ENCODE data around the gene EVC.
A peak's percentile ranks its signal among the peaks of the same experiment; 100 is the strongest.

Gene EVC

DNA sequence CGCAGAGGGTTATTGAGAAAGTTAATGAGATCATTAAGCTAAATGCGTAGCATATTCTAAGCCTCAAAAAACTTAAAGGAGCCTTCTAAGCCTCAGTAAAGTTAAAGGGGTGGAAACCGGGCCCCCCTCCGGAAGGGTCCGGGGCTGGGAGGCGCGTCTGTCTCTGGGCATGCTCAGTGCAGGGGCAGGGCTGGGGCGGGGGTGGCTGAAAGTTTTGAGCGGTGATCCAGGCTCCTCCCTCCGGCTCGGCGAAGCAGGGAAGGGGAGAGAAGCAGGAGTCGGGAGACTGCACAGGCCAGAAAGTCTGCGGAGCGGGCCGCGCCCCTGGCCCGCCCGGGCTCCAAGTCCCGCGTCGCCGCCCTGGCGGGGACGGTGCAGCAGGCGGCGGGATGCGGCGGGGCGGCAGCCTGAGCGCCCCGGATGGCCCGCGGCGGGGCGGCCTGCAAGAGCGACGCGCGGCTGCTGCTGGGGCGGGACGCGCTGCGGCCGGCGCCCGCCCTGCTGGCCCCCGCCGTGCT lies at the start of gene EVC:
TSS of gene EVC (plus strand) at position 241 of the 518 bp plus-strand sequence. CDS start at position 421, 180 bp downstream.
- H3K36me3 ChIP-seq (ENCODE audit: control insufficient read depth in 5 of 5, insufficient read depth in 5 of 5, low read length in 5 of 5): no peaks in the 10 kb centered on the region
- peaks cover 3 to 11% (median 6%) of the 10 kb centered on the region in 5 donors for H3K9me3 ChIP-seq (ENCODE audit: control insufficient read depth in 5 of 5, low read length in 5 of 5)
- H3K4me1 ChIP-seq (ENCODE audit: control insufficient read depth in 5 of 5, insufficient read depth in 5 of 5, low read length in 5 of 5): peaks cover 4 to 51% (median 39%) of the 10 kb centered on the region in 5 donors
- peak within 1 kb of the TSS; percentile 55 for H3K27ac ChIP-seq (ENCODE audit: low read depth, low read length)
- H3K9ac ChIP-seq (ENCODE audit: low read length in 5 of 5): peak within 1 kb of the TSS in 3 of 5 donors; percentile 48 to 77 (median 74)
- peaks cover 0 to 15% (median 5%) of the 10 kb centered on the region in 5 donors for H3K27me3 ChIP-seq (ENCODE audit: control insufficient read depth in 5 of 5, insufficient read depth in 4 of 5, low read length in 5 of 5)
- peak within 1 kb of the TSS; percentile 59 to 75 (median 70) for H3K4me3 ChIP-seq (ENCODE audit: low read depth in 1 of 5, low read length in 5 of 5)

DNA sequence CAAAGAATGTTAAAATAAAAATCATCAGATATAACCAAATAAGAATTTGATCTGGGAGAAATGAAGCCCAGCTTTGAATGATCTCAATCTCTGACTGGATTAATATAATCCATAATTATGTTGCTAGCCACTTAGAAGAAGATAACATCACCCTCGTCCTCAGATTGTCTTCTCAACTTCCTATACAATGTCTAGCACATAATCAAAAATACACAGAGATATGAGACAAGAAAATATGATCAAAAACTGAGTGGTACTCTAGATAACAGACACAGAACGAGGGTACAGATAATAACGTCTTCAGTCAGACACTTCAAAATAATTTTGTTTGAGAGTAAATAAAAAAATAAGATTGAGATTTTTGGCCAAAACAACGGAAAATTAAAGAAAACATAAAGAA lies 49.8 kb upstream of the EVC start:
- Histone ChIP-seq H3K27ac (ENCODE audit: low read depth, low read length) (no peak overlapping the region), H3K4me3 (ENCODE audit: low read depth in 1 of 5, low read length in 5 of 5) (no peak overlapping the region), H3K9me3 (ENCODE audit: control insufficient read depth in 5 of 5, low read length in 5 of 5) (peaks cover 0 to 6% (median 2%) of the 10 kb centered on the region in 5 donors), H3K36me3 (ENCODE audit: control insufficient read depth in 5 of 5, insufficient read depth in 5 of 5, low read length in 5 of 5) (peaks cover 18 to 35% (median 24%) of the 10 kb centered on the region in 5 donors), H3K9ac (ENCODE audit: low read length in 5 of 5) (no peak overlapping the region), H3K4me1 (ENCODE audit: control insufficient read depth in 5 of 5, insufficient read depth in 5 of 5, low read length in 5 of 5) (peaks cover 0 to 2% (median 0%) of the 10 kb centered on the region in 5 donors), H3K27me3 (ENCODE audit: control insufficient read depth in 5 of 5, insufficient read depth in 4 of 5, low read length in 5 of 5) (no peaks in the 10 kb centered on the region)

DNA sequence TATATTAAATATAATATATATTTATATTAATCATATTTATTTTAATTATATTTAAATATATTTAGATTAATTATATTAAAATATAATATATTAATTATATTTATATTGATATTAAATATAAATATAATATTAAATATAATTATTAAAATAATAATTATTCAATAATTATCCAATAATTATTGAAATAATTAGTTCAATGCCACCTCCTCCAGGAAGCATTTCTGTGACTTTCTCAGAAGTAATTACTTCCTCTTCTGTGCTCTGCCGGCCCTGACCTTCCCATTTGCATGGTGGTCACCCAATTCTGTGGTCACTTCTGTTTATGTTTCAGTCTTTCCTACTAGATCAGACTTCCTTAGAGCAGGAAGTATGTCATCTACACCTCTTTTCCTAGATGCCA lies 48.4 kb upstream of the EVC start:
- no peaks in the 10 kb centered on the region for H3K27me3 ChIP-seq (ENCODE audit: control insufficient read depth in 5 of 5, insufficient read depth in 4 of 5, low read length in 5 of 5)

DNA sequence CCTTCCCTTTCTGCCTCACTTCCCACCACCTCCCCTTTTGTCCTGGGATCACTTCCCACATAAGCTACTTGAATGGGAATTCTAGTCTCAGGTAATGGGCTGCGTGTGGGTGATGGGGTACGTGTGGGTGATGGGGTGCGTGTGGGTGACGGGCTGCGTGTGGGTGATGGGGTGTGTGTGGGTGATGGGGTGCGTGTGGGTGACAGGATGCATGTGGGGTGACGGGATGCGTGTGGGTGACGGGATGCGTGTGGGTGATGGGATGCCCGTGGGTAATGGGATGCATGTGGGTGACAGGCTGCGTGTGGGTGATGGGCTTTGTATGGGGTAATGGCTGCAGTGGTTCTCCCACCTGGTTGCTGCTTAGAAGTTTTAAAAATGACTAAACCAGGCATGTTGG lies 46.2 kb upstream of the EVC start:
- H3K9me3 ChIP-seq (ENCODE audit: control insufficient read depth in 5 of 5, low read length in 5 of 5): peaks cover 0 to 6% (median 2%) of the 10 kb centered on the region in 5 donors
- H3K27me3 ChIP-seq (ENCODE audit: control insufficient read depth in 5 of 5, insufficient read depth in 4 of 5, low read length in 5 of 5): no peaks in the 10 kb centered on the region
- H3K4me1 ChIP-seq (ENCODE audit: control insufficient read depth in 5 of 5, insufficient read depth in 5 of 5, low read length in 5 of 5): no peaks in the 10 kb centered on the region
- H3K36me3 ChIP-seq (ENCODE audit: control insufficient read depth in 5 of 5, insufficient read depth in 5 of 5, low read length in 5 of 5): peaks cover 17 to 29% (median 24%) of the 10 kb centered on the region in 5 donors
- no peak overlapping the region for H3K27ac ChIP-seq (ENCODE audit: low read depth, low read length)
- H3K9ac ChIP-seq (ENCODE audit: low read length in 5 of 5): no peak overlapping the region
- no peak overlapping the region for H3K4me3 ChIP-seq (ENCODE audit: low read depth in 1 of 5, low read length in 5 of 5)

More for the DNA sequence above, 48.4 kb upstream of the EVC start:
- H3K4me1 ChIP-seq (ENCODE audit: control insufficient read depth in 5 of 5, insufficient read depth in 5 of 5, low read length in 5 of 5): no peaks in the 10 kb centered on the region
- peaks cover 18 to 31% (median 24%) of the 10 kb centered on the region in 5 donors for H3K36me3 ChIP-seq (ENCODE audit: control insufficient read depth in 5 of 5, insufficient read depth in 5 of 5, low read length in 5 of 5)
- H3K4me3 ChIP-seq (ENCODE audit: low read depth in 1 of 5, low read length in 5 of 5): no peak overlapping the region
- H3K27ac ChIP-seq (ENCODE audit: low read depth, low read length): no peak overlapping the region
- peaks cover 0 to 6% (median 2%) of the 10 kb centered on the region in 5 donors for H3K9me3 ChIP-seq (ENCODE audit: control insufficient read depth in 5 of 5, low read length in 5 of 5)
- no peak overlapping the region for H3K9ac ChIP-seq (ENCODE audit: low read length in 5 of 5)

DNA sequence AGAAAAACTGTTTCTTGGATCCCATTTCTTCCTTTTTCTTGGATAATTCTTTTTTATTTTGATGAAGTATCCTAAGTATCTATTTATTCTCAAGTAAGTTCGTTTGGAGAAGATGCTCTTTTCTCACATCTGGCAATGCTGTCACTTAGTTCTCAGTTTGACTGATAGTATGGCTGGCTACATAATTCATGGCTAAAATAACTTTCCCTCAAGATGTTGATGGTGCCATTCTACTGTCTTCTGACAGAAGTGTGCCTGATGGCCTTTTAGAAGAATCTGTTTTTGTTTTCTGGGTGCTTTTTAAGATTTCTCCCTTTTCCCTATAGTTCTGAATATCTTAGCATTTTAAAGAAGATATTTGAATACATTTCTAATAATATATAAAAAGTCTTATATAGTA lies 44.3 kb upstream of the EVC start:
- H3K36me3 ChIP-seq (ENCODE audit: control insufficient read depth in 5 of 5, insufficient read depth in 5 of 5, low read length in 5 of 5): peaks cover 4 to 25% (median 22%) of the 10 kb centered on the region in 5 donors
- no peak overlapping the region for H3K27ac ChIP-seq (ENCODE audit: low read depth, low read length)
- no peaks in the 10 kb centered on the region for H3K27me3 ChIP-seq (ENCODE audit: control insufficient read depth in 5 of 5, insufficient read depth in 4 of 5, low read length in 5 of 5)
- no peak overlapping the region for H3K4me3 ChIP-seq (ENCODE audit: low read depth in 1 of 5, low read length in 5 of 5)
- H3K9me3 ChIP-seq (ENCODE audit: control insufficient read depth in 5 of 5, low read length in 5 of 5): peaks cover 0 to 6% (median 2%) of the 10 kb centered on the region in 5 donors
- H3K9ac ChIP-seq (ENCODE audit: low read length in 5 of 5): no peak overlapping the region
- H3K4me1 ChIP-seq (ENCODE audit: control insufficient read depth in 5 of 5, insufficient read depth in 5 of 5, low read length in 5 of 5): no peaks in the 10 kb centered on the region

DNA sequence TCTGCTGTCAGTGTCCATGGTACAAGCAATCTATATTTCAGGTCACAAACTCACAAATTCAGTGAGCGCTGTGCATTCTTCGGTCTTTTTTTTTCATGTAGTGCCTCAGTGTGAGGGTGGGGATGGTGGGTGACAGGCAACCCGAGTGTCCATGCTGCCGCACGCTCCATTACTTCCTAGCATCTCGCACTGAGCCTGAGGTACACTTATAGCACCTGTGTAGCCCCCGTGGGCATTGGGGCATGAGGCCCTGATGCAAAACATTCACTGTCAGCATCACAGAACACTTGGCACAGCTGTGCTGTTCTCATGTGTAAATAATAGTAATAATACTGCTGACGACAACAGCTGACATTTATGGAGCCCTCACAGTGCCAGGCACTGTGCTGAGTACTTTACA lies 34.2 kb upstream of the EVC start:
- Histone ChIP-seq H3K4me3 (ENCODE audit: low read depth in 1 of 5, low read length in 5 of 5) (no peak overlapping the region), H3K27me3 (ENCODE audit: control insufficient read depth in 5 of 5, insufficient read depth in 4 of 5, low read length in 5 of 5) (no peaks in the 10 kb centered on the region), H3K9me3 (ENCODE audit: control insufficient read depth in 5 of 5, low read length in 5 of 5) (no peaks in the 10 kb centered on the region), H3K9ac (ENCODE audit: low read length in 5 of 5) (no peak overlapping the region), H3K4me1 (ENCODE audit: control insufficient read depth in 5 of 5, insufficient read depth in 5 of 5, low read length in 5 of 5) (no peaks in the 10 kb centered on the region), H3K27ac (ENCODE audit: low read depth, low read length) (no peak overlapping the region), H3K36me3 (ENCODE audit: control insufficient read depth in 5 of 5, insufficient read depth in 5 of 5, low read length in 5 of 5) (peaks cover 0 to 50% (median 33%) of the 10 kb centered on the region in 5 donors)

DNA sequence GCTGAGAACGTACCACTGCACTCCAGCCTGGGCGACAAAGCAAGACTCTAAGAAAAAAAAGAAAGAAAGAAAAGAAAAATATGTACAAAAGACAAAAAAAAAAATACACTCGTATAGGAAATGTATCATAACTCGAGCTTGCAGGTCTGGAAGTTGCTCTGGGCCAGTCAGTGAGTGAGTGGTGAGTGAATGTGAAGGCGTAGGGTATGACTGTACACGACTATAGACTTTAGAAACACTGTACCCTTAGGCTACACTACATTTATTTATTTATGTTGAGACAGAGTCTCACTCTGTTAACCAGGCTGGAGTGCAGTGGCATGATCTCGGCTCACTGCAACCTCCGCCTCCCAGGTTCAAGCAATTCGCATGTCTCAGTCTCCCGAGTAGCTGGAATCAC lies 32.0 kb upstream of the EVC start:
- Histone ChIP-seq H3K9ac (ENCODE audit: low read length in 5 of 5) (no peak overlapping the region), H3K36me3 (ENCODE audit: control insufficient read depth in 5 of 5, insufficient read depth in 5 of 5, low read length in 5 of 5) (peaks cover 0 to 48% (median 33%) of the 10 kb centered on the region in 5 donors), H3K27me3 (ENCODE audit: control insufficient read depth in 5 of 5, insufficient read depth in 4 of 5, low read length in 5 of 5) (no peaks in the 10 kb centered on the region), H3K4me1 (ENCODE audit: control insufficient read depth in 5 of 5, insufficient read depth in 5 of 5, low read length in 5 of 5) (no peaks in the 10 kb centered on the region), H3K9me3 (ENCODE audit: control insufficient read depth in 5 of 5, low read length in 5 of 5) (no peaks in the 10 kb centered on the region), H3K4me3 (ENCODE audit: low read depth in 1 of 5, low read length in 5 of 5) (no peak overlapping the region), H3K27ac (ENCODE audit: low read depth, low read length) (no peak overlapping the region)

DNA sequence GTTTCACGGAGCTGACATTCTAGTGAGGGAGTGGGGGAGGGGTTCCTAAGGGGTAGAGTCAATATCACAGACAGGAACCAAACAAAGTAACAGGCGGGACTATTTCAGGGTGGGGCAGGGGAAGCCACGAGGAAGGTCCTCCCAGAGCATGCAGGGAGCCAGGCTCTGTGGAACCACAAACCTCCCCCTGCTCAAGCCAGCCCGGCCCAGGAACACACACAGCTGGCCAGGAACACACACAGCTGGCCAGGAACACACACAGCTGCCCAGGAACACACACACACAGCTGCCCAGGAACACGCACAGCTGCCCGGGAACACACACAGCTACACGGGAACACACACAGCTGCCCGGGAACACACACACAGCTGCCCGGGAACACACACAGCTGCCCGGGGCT lies 27.4 kb upstream of the EVC start:
- Histone ChIP-seq H3K27me3 (ENCODE audit: control insufficient read depth in 5 of 5, insufficient read depth in 4 of 5, low read length in 5 of 5) (no peaks in the 10 kb centered on the region), H3K4me3 (ENCODE audit: low read depth in 1 of 5, low read length in 5 of 5) (no peak overlapping the region), H3K9ac (ENCODE audit: low read length in 5 of 5) (no peak overlapping the region), H3K4me1 (ENCODE audit: control insufficient read depth in 5 of 5, insufficient read depth in 5 of 5, low read length in 5 of 5) (no peaks in the 10 kb centered on the region), H3K9me3 (ENCODE audit: control insufficient read depth in 5 of 5, low read length in 5 of 5) (peaks cover 0 to 4% (median 0%) of the 10 kb centered on the region in 5 donors), H3K36me3 (ENCODE audit: control insufficient read depth in 5 of 5, insufficient read depth in 5 of 5, low read length in 5 of 5) (peaks cover 0 to 53% (median 49%) of the 10 kb centered on the region in 5 donors), H3K27ac (ENCODE audit: low read depth, low read length) (no peak overlapping the region)

DNA sequence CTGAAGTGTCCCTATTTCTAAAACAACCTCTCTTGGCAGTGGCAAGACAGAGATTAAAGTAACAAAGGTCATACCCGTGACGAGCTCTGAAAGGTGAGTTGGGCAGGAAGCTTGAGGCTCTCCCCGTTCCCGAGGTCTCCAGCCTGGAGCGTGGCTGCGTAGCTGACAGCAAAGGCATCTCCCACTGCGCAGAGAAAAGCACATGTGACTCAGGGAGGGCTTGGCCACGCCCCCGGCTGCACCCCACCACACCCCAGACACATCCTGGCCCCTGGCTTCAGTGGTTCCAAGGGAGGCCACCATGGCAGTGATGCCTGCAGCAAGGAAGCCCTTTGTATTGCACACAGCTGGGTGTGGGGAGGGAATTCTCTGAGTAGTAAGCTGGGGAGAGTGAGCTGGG lies 25.7 kb upstream of the EVC start:
- H3K9ac ChIP-seq (ENCODE audit: low read length in 5 of 5): no peak overlapping the region
- H3K9me3 ChIP-seq (ENCODE audit: control insufficient read depth in 5 of 5, low read length in 5 of 5): peaks cover 0 to 4% (median 0%) of the 10 kb centered on the region in 5 donors
- H3K4me3 ChIP-seq (ENCODE audit: low read depth in 1 of 5, low read length in 5 of 5): no peak overlapping the region
- no peaks in the 10 kb centered on the region for H3K4me1 ChIP-seq (ENCODE audit: control insufficient read depth in 5 of 5, insufficient read depth in 5 of 5, low read length in 5 of 5)
- H3K27ac ChIP-seq (ENCODE audit: low read depth, low read length): no peak overlapping the region
- H3K36me3 ChIP-seq (ENCODE audit: control insufficient read depth in 5 of 5, insufficient read depth in 5 of 5, low read length in 5 of 5): peaks cover 0 to 60% (median 57%) of the 10 kb centered on the region in 5 donors
- H3K27me3 ChIP-seq (ENCODE audit: control insufficient read depth in 5 of 5, insufficient read depth in 4 of 5, low read length in 5 of 5): no peaks in the 10 kb centered on the region

DNA sequence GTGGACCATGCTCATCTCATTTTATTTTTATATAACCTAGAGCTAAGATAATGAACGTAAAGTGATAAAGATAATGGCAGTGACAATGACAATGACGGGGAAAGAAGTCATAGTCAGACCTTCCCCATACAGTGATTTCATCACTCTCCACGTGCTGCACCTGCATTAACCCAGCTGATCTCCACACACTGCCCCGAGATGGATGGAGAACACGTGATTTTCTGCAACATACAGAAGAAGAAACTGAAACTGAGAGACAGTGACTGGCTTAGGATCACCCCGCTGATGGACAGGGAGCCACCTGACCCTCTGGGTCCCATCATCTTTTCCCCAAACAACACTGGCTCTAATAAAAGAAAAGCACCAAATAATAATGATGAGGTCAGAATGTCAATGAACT lies 24.7 kb upstream of the EVC start:
- no peak overlapping the region for H3K27ac ChIP-seq (ENCODE audit: low read depth, low read length)
- H3K36me3 ChIP-seq (ENCODE audit: control insufficient read depth in 5 of 5, insufficient read depth in 5 of 5, low read length in 5 of 5): peaks cover 6 to 52% (median 48%) of the 10 kb centered on the region in 5 donors

More for the DNA sequence above, 24.7 kb upstream of the EVC start:
- no peak overlapping the region for H3K4me3 ChIP-seq (ENCODE audit: low read depth in 1 of 5, low read length in 5 of 5)
- H3K9me3 ChIP-seq (ENCODE audit: control insufficient read depth in 5 of 5, low read length in 5 of 5): peaks cover 0 to 4% (median 0%) of the 10 kb centered on the region in 5 donors
- H3K9ac ChIP-seq (ENCODE audit: low read length in 5 of 5): no peak overlapping the region
- no peaks in the 10 kb centered on the region for H3K4me1 ChIP-seq (ENCODE audit: control insufficient read depth in 5 of 5, insufficient read depth in 5 of 5, low read length in 5 of 5)
- no peaks in the 10 kb centered on the region for H3K27me3 ChIP-seq (ENCODE audit: control insufficient read depth in 5 of 5, insufficient read depth in 4 of 5, low read length in 5 of 5)

Data from subcutaneous abdominal adipose tissue (tissue), 5 donors.